A673 (cell line): ENCODE results near the gene ZFP30. TPM values are rescaled to one million over a fixed set of nuclear protein-coding genes. Genes with fewer than 3 reads are reported as not detected.
"Not testable (repeated sequence)": the region's sequence is repeated elsewhere in the genome, so short reads cannot be mapped to it uniquely, and the experiment has no call there.

Source experiments
- BruUV-seq: library from RNA; stranded (reverse); fragments of 400-500 nt; replicated peaks from 2 replicates; lab custom pipeline; 2021; lab: Mats Ljungman, UMichigan
- CTCF ChIA-PET: fragments of 300-600 bp; sonication (Branson Sonifier 250); formaldehyde crosslinking; loops from one replicate; lab custom pipeline; 2022; ENCODE audit warnings: antibody characterized with exemption; lab: Charles Lee
- POLR2A ChIA-PET: fragments of 300-600 bp; sonication (Branson Sonifier 250); formaldehyde crosslinking; loops from one replicate; lab custom pipeline; 2022; ENCODE audit warnings: antibody characterized with exemption; ENCODE audit not compliant: low non-redundant PET; lab: Charles Lee
- DNase-seq: peaks from one replicate; pipeline ENCODE4 v3.0.0-alpha.2; 2015; ENCODE audit warnings: low spot score
- H3K27ac ChIP-seq: fragments of 200-600 bp; sonication (generic); 2 replicates; pipeline ENCODE4 v1.5.1; 2016; ENCODE audit warnings: mixed run types, low read depth, mild to moderate bottlenecking, mixed read lengths, antibody characterized with exemption, low read length; ENCODE audit not compliant: poor library complexity, severe bottlenecking
- H3K27me3 ChIP-seq: fragments of 200-600 bp; sonication (generic); replicated peaks from 2 replicates; pipeline ENCODE4 v1.6.1; 2017; ENCODE audit warnings: mixed run types, low read depth, mild to moderate bottlenecking, mixed read lengths, antibody characterized with exemption, low read length; ENCODE audit not compliant: insufficient read depth, poor library complexity
- H3K36me3 ChIP-seq: fragments of 200-600 bp; sonication (generic); 2 replicates; pipeline ENCODE4 v1.6.1; 2016; ENCODE audit warnings: mixed run types, mild to moderate bottlenecking, mixed read lengths, antibody characterized with exemption, low read length; ENCODE audit not compliant: insufficient read depth, poor library complexity, severe bottlenecking
- H3K4me1 ChIP-seq: fragments of 200-600 bp; sonication (generic); 2 replicates; pipeline ENCODE4 v1.6.1; 2017; ENCODE audit warnings: mixed run types, mild to moderate bottlenecking, mixed read lengths, antibody characterized with exemption, low read length; ENCODE audit not compliant: insufficient read depth, poor library complexity, severe bottlenecking
- H3K4me3 ChIP-seq: fragments of 200-600 bp; sonication (generic); 2 replicates; pipeline ENCODE4 v1.5.1; 2016; ENCODE audit warnings: low read depth, mixed run types, mild to moderate bottlenecking, mixed read lengths, low read length; ENCODE audit not compliant: poor library complexity, severe bottlenecking
- H3K9me3 ChIP-seq: fragments of 200-600 bp; sonication (generic); 2 replicates; pipeline ENCODE4 v1.6.1; 2016; ENCODE audit warnings: mixed run types, low read depth, mild to moderate bottlenecking, mixed read lengths, antibody characterized with exemption, low read length; ENCODE audit not compliant: poor library complexity, severe bottlenecking
- EZH2 ChIP-seq: fragments of 200-600 bp; sonication (generic); IDR thresholded peaks from 2 replicates; pipeline ENCODE4 v1.6.1; 2017; ENCODE audit warnings: borderline replicate concordance, low read depth, mild to moderate bottlenecking, mixed read lengths, antibody characterized with exemption, low read length; ENCODE audit not compliant: poor library complexity, severe bottlenecking
- intact Hi-C: fragments of 100-400 bp; cut with micrococcal nuclease; formaldehyde crosslinking; loops from one replicate; pipeline ENCODE4 v1.10.0; 2022; ENCODE audit not compliant: unreplicated experiment
- total RNA-seq: library from RNA; stranded (reverse); gene quantifications from 2 replicates; pipeline ENCODE4 v1.2.3, GENCODE V29; 2021
- TF ChIP-seq, protein P1 (sequence below): fragments of 300-800, 200-600 bp; sonication (generic); conservative IDR thresholded peaks from 2 replicates; pipeline ENCODE4 v1.5.1; 2017; ENCODE audit warnings: low read depth, mild to moderate bottlenecking, antibody characterized with exemption, low read length, moderate library complexity, mixed read lengths

The ZFP30 gene
- total RNA-seq, 1 experiment from 2014 or later: 15.2 TPM

- DNase-seq: no peak
- Histone ChIP-seq H3K36me3 (no peaks in the 10 kb centered on the region), H3K27me3 (no peaks in the 10 kb centered on the region), H3K9me3 (peaks cover 9% of the 10 kb centered on the region), H3K4me3 (no peak overlapping the region), H3K27ac (no peak overlapping the region), H3K4me1 (no peaks in the 10 kb centered on the region)
- TF ChIP-seq, protein P1, sequence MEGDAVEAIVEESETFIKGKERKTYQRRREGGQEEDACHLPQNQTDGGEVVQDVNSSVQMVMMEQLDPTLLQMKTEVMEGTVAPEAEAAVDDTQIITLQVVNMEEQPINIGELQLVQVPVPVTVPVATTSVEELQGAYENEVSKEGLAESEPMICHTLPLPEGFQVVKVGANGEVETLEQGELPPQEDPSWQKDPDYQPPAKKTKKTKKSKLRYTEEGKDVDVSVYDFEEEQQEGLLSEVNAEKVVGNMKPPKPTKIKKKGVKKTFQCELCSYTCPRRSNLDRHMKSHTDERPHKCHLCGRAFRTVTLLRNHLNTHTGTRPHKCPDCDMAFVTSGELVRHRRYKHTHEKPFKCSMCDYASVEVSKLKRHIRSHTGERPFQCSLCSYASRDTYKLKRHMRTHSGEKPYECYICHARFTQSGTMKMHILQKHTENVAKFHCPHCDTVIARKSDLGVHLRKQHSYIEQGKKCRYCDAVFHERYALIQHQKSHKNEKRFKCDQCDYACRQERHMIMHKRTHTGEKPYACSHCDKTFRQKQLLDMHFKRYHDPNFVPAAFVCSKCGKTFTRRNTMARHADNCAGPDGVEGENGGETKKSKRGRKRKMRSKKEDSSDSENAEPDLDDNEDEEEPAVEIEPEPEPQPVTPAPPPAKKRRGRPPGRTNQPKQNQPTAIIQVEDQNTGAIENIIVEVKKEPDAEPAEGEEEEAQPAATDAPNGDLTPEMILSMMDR: no peak
- no peak for TF ChIP-seq EZH2
- ChIA-PET POLR2A (no interaction called here), CTCF (no interaction called here)
- intact Hi-C loops: no loop called here
- BruUV-seq: no TSS peak
Observed at GRCh38 chr19:37683520-37683919, 28.3 kb upstream of the ZFP30 start.

DNA sequence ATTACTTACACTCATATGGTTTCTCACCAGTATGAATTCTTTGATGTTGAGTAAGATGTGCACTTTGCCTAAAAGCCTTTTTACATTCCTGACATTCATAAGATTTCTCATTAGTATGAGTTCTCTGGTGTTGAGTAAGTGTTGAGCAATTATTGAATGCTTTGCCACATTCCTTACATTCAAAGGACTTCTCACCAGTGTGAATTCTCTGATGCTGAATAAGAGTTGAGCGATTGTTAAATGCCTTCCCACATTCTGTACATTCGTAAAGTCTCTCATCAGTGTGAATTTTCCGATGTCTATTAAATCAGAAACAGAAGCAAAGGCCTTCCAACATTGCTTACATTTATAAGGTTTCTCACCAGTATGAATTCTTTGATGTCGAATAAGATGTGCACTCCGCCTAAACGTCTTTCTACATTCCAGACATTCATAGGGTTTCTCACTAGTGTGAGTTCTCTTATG is 14.2 kb upstream of the ZFP30 start:
- H3K36me3 ChIP-seq: no peaks in the 10 kb centered on the region
- ChIA-PET CTCF (no interaction called here), POLR2A (no interaction called here)
- H3K4me3 ChIP-seq: no peak overlapping the region
- no peak overlapping the region for H3K27ac ChIP-seq
- H3K4me1 ChIP-seq: no peaks in the 10 kb centered on the region
- H3K27me3 ChIP-seq: no peaks in the 10 kb centered on the region
- no peak for TF ChIP-seq EZH2
- TF ChIP-seq, protein P1: no peak
- peaks cover 57% of the 10 kb centered on the region for H3K9me3 ChIP-seq
- no TSS peak for BruUV-seq
- no peak for DNase-seq
- intact Hi-C loops: no loop called here

DNA sequence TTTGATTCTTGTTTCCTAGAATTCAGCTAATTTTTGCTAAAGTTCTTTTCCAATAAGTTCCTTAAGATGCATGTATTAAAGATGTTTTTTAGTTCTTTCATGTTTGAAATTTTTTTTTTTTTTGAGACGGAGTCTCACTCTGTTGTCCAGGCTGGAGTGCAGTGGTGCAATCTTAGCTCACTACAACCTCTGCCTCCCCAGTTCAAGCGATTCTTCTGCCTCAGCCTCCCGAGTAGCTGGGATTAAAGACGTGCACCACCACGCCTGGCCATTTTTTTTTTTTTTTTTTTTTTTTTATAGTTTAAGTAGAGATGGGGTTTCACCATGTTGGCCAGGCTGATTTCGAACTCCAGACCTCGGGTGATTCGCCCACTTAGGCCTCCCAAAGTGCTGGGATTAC is 1.9 kb upstream of the ZFP30 start:
- H3K4me3 ChIP-seq, intact Hi-C loops, H3K36me3 ChIP-seq, DNase-seq, CTCF ChIA-PET, H3K4me1 ChIP-seq, H3K9me3 ChIP-seq, H3K27me3 ChIP-seq, BruUV-seq, H3K27ac ChIP-seq: not testable (repeated sequence)
- POLR2A ChIA-PET: interaction anchor here (0.7 kb wide), 1 partner anchor 574 kb away, joined by 3 read pairs; no protein-coding TSS in a partner anchor

DNA sequence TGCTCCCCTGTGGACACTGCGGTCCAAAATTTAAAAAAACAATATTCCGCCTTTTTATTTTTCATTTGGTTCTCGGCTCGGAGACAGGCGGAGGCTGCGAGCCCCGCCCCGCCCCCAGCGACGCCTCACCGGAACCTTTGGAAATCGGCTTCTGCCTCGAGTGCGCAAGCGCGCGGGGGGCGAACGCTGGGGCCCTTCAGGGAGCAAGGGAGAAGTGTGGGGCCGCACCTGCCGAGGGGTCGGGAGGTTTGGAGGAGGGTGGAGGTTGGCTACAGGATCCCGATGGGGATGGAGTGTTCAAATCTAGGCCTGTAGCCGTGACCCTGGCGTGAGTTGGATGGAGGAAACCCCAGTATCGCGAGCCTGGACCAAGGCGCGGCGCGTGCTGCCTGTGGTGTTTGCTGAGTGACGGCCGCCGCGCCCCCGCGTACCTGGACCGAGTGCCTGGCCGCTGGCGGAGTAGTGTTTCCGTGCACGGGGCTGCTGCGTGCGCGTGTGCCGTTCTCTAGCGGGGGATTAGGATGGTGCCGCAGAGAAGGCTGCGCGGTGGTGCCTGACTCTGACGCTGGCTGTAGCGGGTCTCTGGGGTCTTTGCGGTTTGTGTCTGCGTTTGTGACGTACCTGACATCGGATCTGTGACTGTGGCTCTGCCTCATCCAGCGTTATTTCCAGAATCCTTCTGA is 565 bp upstream of the ZFP30 start:
- peak; percentile 89 for DNase-seq
- BruUV-seq: TSS peak; percentile 51
- Histone ChIP-seq H3K27ac (peak overlapping the region; percentile 80), H3K4me1 (peaks cover 6% of the 10 kb centered on the region), H3K27me3 (no peaks in the 10 kb centered on the region), H3K9me3 (peaks cover 10% of the 10 kb centered on the region), H3K4me3 (peak overlapping the region; percentile 78), H3K36me3 (no peaks in the 10 kb centered on the region)
- TF ChIP-seq, protein P1: no peak
- no peak for TF ChIP-seq EZH2
- CTCF ChIA-PET: no interaction called here
- POLR2A ChIA-PET: no interaction called here
- intact Hi-C loops: no loop called here
